NCI-H1092 (cell line): Measurements from ENCODE around the gene CDC25A.
A peak's percentile ranks its signal among the peaks of the same experiment; 100 is the strongest.

Source experiments
- DNase-seq: peaks from one replicate; lab custom pipeline; 2025; lab: John Stamatoyannopoulos, UW

CDC25A gene

GRCh38 chr3:48194446-48195071, 6.3 kb upstream of the CDC25A start:
- DNase-seq: peak; percentile 32

GRCh38 chr3:48190911-48191310, 2.7 kb upstream of the CDC25A start:
- DNase-seq: no peak

- no peak for DNase-seq
Observed at GRCh38 chr3:48189321-48189720, 1.1 kb upstream of the CDC25A start.

- DNase-seq: peak; percentile 52
Observed at GRCh38 chr3:48187579-48188265, 495 bp downstream of the CDC25A start.

GRCh38 chr3:48187301-48187578, 977 bp downstream of the CDC25A start:
- no peak for DNase-seq

- DNase-seq: no peak
Observed at GRCh38 chr3:48186631-48187300, 1.5 kb downstream of the CDC25A start.

- no peak for DNase-seq
Observed at GRCh38 chr3:48185129-48185528, 3.1 kb downstream of the CDC25A start.

GRCh38 chr3:48184299-48184698, 3.9 kb downstream of the CDC25A start:
- DNase-seq: no peak

- DNase-seq: no peak
Observed at GRCh38 chr3:48180531-48181253, 7.5 kb downstream of the CDC25A start.

- DNase-seq: no peak
Observed at GRCh38 chr3:48180021-48180420, 8.2 kb downstream of the CDC25A start.

- no peak for DNase-seq
Observed at GRCh38 chr3:48178072-48178471, 10.1 kb downstream of the CDC25A start.

GRCh38 chr3:48157950-48158376, 30.3 kb downstream of the CDC25A start:
- DNase-seq: no peak

GRCh38 chr3:48157202-48157840, 30.9 kb downstream of the CDC25A start:
- no peak for DNase-seq

GRCh38 chr3:48156163-48156562, 32.1 kb downstream of the CDC25A start:
- no peak for DNase-seq

- DNase-seq: no peak
Observed at GRCh38 chr3:48155122-48155521, 33.1 kb downstream of the CDC25A start.

- no peak for DNase-seq
Observed at GRCh38 chr3:48151807-48152427, 36.3 kb downstream of the CDC25A start.

- DNase-seq: peak; percentile 38
Observed at GRCh38 chr3:48151058-48151806, 37.0 kb downstream of the CDC25A start.

GRCh38 chr3:48143992-48144391, 44.2 kb downstream of the CDC25A start:
- no peak for DNase-seq

- DNase-seq: no peak
Observed at GRCh38 chr3:48143567-48143966, 44.6 kb downstream of the CDC25A start.

GRCh38 chr3:48142316-48142870, 45.8 kb downstream of the CDC25A start:
- DNase-seq: no peak

GRCh38 chr3:48141604-48142137, 46.5 kb downstream of the CDC25A start:
- DNase-seq: no peak
